Measurements from ENCODE around the gene KLHL17.
A peak's percentile ranks its signal among the peaks of the same experiment; 100 is the strongest.

The KLHL17 gene

DNA sequence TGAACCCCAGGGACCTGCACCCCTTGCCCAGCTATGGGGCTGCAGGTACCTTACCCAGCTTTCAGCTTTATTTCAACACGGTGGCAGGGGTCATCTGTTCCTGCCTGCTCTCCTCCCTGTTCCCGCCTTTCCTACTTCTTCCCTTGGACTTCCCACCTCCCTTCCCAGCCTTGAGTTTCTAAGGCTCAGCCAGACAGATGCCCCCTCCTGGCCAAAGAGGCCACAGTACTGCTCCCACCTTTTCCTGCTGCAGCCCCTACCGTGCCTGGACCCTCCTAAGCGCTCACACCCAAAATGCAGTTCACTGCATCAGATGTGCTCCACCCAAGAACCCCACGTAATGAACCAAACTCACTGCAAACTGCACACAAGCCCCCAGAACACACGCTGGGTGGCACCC is 9.0 kb upstream of the KLHL17 start:
- no peak for DNase-seq (ENCODE audit: extremely low read depth, low read depth)
- TF ChIP-seq, protein P1, sequence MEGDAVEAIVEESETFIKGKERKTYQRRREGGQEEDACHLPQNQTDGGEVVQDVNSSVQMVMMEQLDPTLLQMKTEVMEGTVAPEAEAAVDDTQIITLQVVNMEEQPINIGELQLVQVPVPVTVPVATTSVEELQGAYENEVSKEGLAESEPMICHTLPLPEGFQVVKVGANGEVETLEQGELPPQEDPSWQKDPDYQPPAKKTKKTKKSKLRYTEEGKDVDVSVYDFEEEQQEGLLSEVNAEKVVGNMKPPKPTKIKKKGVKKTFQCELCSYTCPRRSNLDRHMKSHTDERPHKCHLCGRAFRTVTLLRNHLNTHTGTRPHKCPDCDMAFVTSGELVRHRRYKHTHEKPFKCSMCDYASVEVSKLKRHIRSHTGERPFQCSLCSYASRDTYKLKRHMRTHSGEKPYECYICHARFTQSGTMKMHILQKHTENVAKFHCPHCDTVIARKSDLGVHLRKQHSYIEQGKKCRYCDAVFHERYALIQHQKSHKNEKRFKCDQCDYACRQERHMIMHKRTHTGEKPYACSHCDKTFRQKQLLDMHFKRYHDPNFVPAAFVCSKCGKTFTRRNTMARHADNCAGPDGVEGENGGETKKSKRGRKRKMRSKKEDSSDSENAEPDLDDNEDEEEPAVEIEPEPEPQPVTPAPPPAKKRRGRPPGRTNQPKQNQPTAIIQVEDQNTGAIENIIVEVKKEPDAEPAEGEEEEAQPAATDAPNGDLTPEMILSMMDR (IDR thresholded peaks at IDR 0.05; ENCODE audit: low read depth, low read length), result peak; percentile 33

DNA sequence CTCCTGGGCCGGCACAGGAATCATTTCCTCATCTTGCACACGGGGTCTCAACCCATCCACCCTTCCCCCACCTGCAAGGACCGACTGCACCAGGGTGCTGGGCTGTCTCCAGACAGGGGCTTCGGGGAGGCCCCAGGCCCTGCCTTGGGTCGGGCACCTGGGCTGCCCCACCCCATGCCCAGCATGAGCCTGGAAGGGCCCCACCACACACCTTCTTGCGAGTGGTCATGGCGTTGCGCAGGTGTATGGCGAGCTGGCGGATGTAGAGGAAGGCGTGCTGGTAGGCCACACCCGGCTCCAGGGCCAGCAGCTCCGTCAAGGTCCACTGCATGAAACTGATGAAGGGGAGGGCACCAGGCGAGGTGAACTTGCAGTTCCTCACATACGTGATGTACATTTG is 8.2 kb upstream of the KLHL17 start:
- no peak for DNase-seq (ENCODE audit: extremely low read depth, low read depth)
- TF ChIP-seq, protein P1 (IDR thresholded peaks at IDR 0.05; ENCODE audit: low read depth, low read length), result no peak

DNA sequence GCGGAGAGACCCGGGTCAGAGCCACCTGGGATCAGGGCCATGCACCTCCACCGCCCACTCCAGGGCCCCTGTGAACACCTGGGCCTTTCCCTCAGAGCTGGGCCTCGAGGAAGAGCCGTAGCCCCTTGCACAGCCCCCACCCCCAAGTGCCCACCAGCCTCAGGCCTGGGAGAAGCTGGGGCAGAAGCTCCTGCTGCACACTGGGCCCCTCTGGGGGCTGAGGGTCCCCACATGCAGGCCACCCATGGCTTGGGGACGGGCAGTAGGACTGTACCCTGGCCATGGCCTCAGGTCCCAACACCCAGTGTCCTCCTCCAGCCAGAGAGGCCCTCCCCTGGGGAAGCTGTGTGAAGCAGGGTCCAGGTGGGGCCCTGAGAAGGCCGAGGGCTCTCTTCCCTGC is 7.8 kb upstream of the KLHL17 start:
- DNase-seq (ENCODE audit: extremely low read depth, low read depth), result no peak
- TF ChIP-seq, protein P1 (IDR thresholded peaks at IDR 0.05; ENCODE audit: low read depth, low read length), result no peak

DNA sequence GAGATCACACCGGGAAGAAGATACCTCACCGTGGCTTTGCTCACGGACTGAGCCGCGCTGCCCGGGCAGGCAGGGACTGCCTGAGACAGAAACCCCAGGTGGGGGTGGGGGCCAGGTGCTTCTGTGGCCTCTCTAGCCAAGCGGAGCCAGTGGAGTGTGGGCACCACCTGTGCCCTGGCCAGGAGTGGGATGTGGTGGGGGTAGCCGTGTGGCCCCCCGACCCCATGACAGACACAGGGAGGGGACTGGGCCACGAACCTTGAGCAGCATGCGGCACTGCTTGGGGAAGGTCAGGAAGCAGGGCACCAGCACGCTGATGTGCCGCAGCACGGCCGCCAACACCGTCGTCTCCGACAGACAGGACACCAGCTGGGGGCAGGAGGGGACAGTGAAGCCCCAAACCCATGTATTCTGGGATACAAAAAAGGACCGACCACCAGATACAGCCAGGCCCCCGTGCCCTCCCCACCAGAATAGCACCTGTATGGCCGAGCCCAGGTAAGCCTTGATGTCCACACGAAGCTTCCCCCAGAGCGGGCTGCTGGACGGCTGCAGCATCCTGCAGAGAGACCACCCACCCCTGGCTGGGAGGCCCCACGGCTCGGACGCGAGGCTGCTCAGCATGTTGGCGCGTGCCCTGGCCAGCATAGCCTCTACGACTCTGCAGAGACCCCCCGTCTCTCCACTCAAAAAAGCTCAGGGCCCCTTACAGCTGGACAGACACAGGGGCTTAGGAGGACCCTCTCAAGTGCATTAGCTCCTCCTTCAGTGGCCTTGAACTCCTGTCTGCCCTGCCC is 6.7 kb upstream of the KLHL17 start:
- TF ChIP-seq, protein P1 (IDR thresholded peaks at IDR 0.05; ENCODE audit: low read depth, low read length), result no peak
- DNase-seq (ENCODE audit: extremely low read depth, low read depth), result no peak

DNA sequence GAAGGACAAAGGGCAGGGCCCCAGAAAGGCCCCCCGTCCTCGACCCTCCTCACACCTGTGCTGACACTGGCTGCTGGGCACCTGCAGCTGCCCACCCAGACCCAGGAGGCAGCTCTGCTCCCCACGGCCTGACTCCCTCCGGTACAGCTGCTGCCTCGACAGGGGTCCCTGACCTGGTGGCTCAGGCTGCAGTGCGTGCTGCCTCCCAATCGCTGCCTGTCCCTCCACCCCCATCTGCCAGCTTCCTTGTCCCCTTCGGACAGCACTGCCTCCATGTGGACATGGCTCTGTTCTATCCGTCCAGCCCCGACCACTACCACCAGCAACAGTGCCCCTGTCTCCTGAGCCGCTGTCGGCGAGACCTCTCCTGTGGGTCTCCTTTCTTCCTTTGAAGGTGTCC is 5.5 kb upstream of the KLHL17 start:
- DNase-seq (ENCODE audit: extremely low read depth, low read depth), result no peak
- TF ChIP-seq, protein P1 (IDR thresholded peaks at IDR 0.05; ENCODE audit: low read depth, low read length), result no peak

DNA sequence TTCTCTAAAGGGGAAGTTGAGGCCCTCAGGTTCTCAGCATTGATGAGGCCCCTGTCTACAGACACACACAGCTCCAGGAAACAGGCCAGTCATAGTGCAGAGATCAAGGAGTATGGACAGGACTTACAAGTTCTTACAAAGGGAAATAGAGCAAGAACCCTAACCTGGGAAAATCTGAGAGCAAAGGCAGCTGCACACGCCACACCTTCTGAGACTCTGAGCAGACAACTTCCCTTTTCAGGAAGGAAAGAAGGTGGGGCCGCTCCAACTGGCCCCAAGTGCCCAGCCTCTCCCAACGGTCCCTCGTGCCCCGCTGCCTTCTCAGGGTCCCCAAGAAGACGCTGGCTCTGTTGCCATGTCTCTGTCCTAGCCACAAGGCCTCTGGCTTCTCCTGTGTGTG is 4.9 kb upstream of the KLHL17 start:
- TF ChIP-seq, protein P1 (IDR thresholded peaks at IDR 0.05; ENCODE audit: low read depth, low read length), result no peak

DNA sequence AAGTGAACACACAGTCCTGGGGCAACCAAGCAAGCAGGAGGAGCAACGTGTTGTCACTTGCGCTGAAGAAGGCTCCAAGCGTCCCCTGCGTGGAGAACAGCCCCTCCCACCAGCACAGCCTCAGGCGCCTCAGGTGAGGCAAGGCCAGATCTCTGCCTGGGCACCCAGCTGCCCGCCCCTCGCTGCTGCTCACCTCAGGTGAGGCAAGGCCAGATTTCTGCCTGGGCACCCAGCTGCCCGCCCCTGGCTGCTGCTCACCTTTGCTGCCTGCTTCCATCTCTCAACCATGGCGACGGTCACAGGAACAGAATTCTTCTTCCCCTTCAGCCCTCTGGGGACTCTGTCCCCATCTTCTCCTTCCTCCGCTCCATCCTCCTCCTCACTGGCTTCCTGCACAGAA is 3.7 kb upstream of the KLHL17 start:
- DNase-seq (ENCODE audit: extremely low read depth, low read depth), result no peak
- TF ChIP-seq, protein P1 (IDR thresholded peaks at IDR 0.05; ENCODE audit: low read depth, low read length), result no peak

More for the DNA sequence above, 4.9 kb upstream of the KLHL17 start:
- DNase-seq (ENCODE audit: extremely low read depth, low read depth), result no peak
